Osteocyte (in vitro differentiated cells): ENCODE data around the gene RBMS3. TPM values are rescaled to one million over a fixed set of nuclear protein-coding genes. Genes with fewer than 3 reads are reported as not detected.
A peak's percentile ranks its signal among the peaks of the same experiment; 100 is the strongest.

Experiments used
- DNase-seq: peaks from one replicate; pipeline ENCODE4 v3.0.0; 2021; ENCODE audit warnings: mixed read lengths; ENCODE audit not compliant: unreplicated experiment; ENCODE audit errors: extremely low spot score
- H3K27ac Mint-ChIP-seq: one replicate; pipeline ENCODE4 v1.8.0; 2021; ENCODE audit warnings: mild to moderate bottlenecking, mixed read lengths; ENCODE audit not compliant: unreplicated experiment
- H3K27me3 Mint-ChIP-seq: one replicate; pipeline ENCODE4 v1.8.0; 2021; ENCODE audit warnings: mixed read lengths; ENCODE audit not compliant: unreplicated experiment
- H3K36me3 Mint-ChIP-seq: one replicate; pipeline ENCODE4 v1.8.0; 2021; ENCODE audit warnings: mixed read lengths; ENCODE audit not compliant: unreplicated experiment
- H3K4me1 Mint-ChIP-seq: one replicate; pipeline ENCODE4 v1.8.0; 2021; ENCODE audit warnings: mixed read lengths; ENCODE audit not compliant: unreplicated experiment
- H3K4me3 Mint-ChIP-seq: one replicate; pipeline ENCODE4 v1.8.0; 2021; ENCODE audit warnings: mild to moderate bottlenecking, moderate library complexity, mixed read lengths; ENCODE audit not compliant: unreplicated experiment
- H3K9me3 Mint-ChIP-seq: one replicate; pipeline ENCODE4 v1.8.0; 2021; ENCODE audit warnings: mixed read lengths; ENCODE audit not compliant: unreplicated experiment
- CTCF ChIP-seq: fragments of 200-600 bp; sonication (generic); IDR thresholded peaks from 2 replicates; pipeline ENCODE4 v1.5.0; 2021; ENCODE audit warnings: antibody characterized with exemption, mild to moderate bottlenecking, moderate library complexity
- total RNA-seq: library from RNA; stranded (reverse); gene quantifications from 2 replicates; pipeline ENCODE4 v1.2.1, GENCODE V29; 2021

Gene RBMS3
- total RNA-seq, 1 donor from 2014 or later = 64.2 TPM

- no peak for TF ChIP-seq CTCF
- DNase-seq = no peak
- Mint-ChIP-seq H3K4me1 (peaks cover 16% of the 10 kb centered on the region), H3K27me3 (no peaks in the 10 kb centered on the region), H3K9me3 (no peaks in the 10 kb centered on the region), H3K4me3 (no peak overlapping the region), H3K36me3 (peaks cover 4% of the 10 kb centered on the region), H3K27ac (peak overlapping the region; percentile 32)
These were observed 541.2 kb downstream of the RBMS3 start for GRCh38 chr3:29822071-29822470.

GRCh38 chr3:29823233-29823632, 542.4 kb downstream of the RBMS3 start:
- no peak for TF ChIP-seq CTCF
- Mint-ChIP-seq H3K36me3 (peaks cover 4% of the 10 kb centered on the region), H3K27me3 (no peaks in the 10 kb centered on the region), H3K4me1 (peaks cover 16% of the 10 kb centered on the region), H3K9me3 (no peaks in the 10 kb centered on the region), H3K27ac (no peak overlapping the region), H3K4me3 (no peak overlapping the region)
- no peak for DNase-seq

GRCh38 chr3:29826712-29827111, 545.8 kb downstream of the RBMS3 start:
- no peak overlapping the region for H3K27ac Mint-ChIP-seq
- H3K4me1 Mint-ChIP-seq = peaks cover 13% of the 10 kb centered on the region
- H3K36me3 Mint-ChIP-seq = peaks cover 10% of the 10 kb centered on the region

GRCh38 chr3:29827756-29828155, 546.9 kb downstream of the RBMS3 start:
- no peak overlapping the region for H3K27ac Mint-ChIP-seq
- no peak for TF ChIP-seq CTCF
- H3K4me1 Mint-ChIP-seq = peaks cover 3% of the 10 kb centered on the region
- H3K4me3 Mint-ChIP-seq = no peak overlapping the region
- no peak for DNase-seq
- peaks cover 11% of the 10 kb centered on the region for H3K36me3 Mint-ChIP-seq
- peaks cover 2% of the 10 kb centered on the region for H3K9me3 Mint-ChIP-seq
- no peaks in the 10 kb centered on the region for H3K27me3 Mint-ChIP-seq

More at GRCh38 chr3:29826712-29827111, 545.8 kb downstream of the RBMS3 start:
- no peak for DNase-seq
- Mint-ChIP-seq H3K27me3 (no peaks in the 10 kb centered on the region), H3K4me3 (no peak overlapping the region), H3K9me3 (no peaks in the 10 kb centered on the region)
- no peak for TF ChIP-seq CTCF

- DNase-seq = no peak
- TF ChIP-seq CTCF = no peak
- Mint-ChIP-seq H3K27me3 (no peaks in the 10 kb centered on the region), H3K36me3 (peaks cover 22% of the 10 kb centered on the region), H3K4me3 (no peak overlapping the region), H3K27ac (no peak overlapping the region), H3K4me1 (peaks cover 2% of the 10 kb centered on the region), H3K9me3 (peaks cover 12% of the 10 kb centered on the region)
These were observed 548.5 kb downstream of the RBMS3 start for GRCh38 chr3:29829340-29829739.
